ENCODE data around the gene PCSK9. TPM values are rescaled to one million over a fixed set of nuclear protein-coding genes. Genes with fewer than 3 reads are reported as not detected.

Gene PCSK9
- total and polyA plus RNA-seq, 2 of the 4 experiments (the other 2 are of a cell fraction), result under 0.01 to 0.17 TPM

DNA sequence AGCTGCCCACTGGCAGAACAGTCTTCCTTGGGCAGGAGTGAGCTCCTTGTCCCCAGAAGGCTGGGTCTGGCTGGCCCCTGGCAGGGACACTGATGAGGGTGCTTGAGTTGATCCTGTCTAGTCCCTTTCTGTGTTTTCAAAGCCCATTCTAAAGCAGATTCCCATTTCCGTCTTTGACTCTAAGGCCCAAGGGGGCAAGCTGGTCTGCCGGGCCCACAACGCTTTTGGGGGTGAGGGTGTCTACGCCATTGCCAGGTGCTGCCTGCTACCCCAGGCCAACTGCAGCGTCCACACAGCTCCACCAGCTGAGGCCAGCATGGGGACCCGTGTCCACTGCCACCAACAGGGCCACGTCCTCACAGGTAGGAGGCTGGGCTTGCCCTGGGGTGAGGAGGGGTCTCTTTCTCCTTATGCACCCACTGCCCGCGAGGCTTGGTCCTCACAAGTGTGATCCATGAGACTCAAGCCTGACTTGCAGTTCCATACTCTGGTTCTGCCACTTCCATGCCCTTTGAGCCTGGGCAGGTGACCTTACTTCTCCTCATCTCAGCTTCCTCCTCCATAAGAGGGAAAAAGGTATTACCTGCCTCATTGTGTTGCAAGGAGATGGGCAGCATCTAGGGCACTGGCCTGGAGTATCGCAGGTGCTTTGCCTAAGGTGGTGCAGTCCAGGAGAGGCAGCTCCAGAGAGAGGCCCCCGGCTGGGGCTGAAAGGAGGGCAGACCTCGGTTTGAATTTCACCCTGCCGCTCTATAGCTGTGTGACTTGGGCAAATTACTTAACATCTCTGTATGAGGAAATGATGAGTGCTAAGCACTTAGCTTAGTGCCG is 20.2 kb downstream of the PCSK9 start:
- no TSS peak for BruUV-seq (replicated peaks)
- Histone ChIP-seq H3K4me2 (ENCODE audit: low read depth, low read length) (no peak overlapping the region), H2BK20ac (ENCODE audit: low read depth, low read length) (no peak overlapping the region), H3K9ac (ENCODE audit: low read depth, low read length) (no peak overlapping the region), H3K14ac (replicated peaks; ENCODE audit: low read depth, low read length) (no peak overlapping the region), H4K5ac (ENCODE audit: low read depth, low read length) (no peak overlapping the region), H3K36me3 (ENCODE audit: control insufficient read depth, insufficient read depth, low read length) (no peaks in the 10 kb centered on the region), H3K23ac (ENCODE audit: low read depth, low read length) (no peak overlapping the region), H2BK120ac (ENCODE audit: low read depth, low read length) (no peak overlapping the region), H3K9me1 (ENCODE audit: insufficient read depth, low read length) (peaks cover 14% of the 10 kb centered on the region; the same call in 1 of the 2 replicates), H4K91ac (ENCODE audit: insufficient read depth, low read depth, low read length) (no peak overlapping the region), H4K20me1 (ENCODE audit: insufficient read depth, low read length) (peaks cover 6% of the 10 kb centered on the region), H3K56ac (ENCODE audit: extremely low read depth, insufficient read depth, low read length) (no peak overlapping the region), H3K9me3 (ENCODE audit: control insufficient read depth, insufficient read depth, low read length) (no peaks in the 10 kb centered on the region), H3K4me3 (ENCODE audit: insufficient read depth, low read depth, low read length) (no peak overlapping the region), H2AK5ac (ENCODE audit: low read depth, low read length) (no peak overlapping the region), H2BK5ac (ENCODE audit: low read depth, low read length, poor library complexity, severe bottlenecking) (no peak overlapping the region), H2BK15ac (ENCODE audit: low read depth, low read length) (no peak overlapping the region), H2AFZ (replicated peaks; ENCODE audit: low read length, poor library complexity) (no peak overlapping the region), H3K27ac (ENCODE audit: insufficient read depth, low read length) (no peak overlapping the region), H3K4me1 (ENCODE audit: control insufficient read depth, insufficient read depth, low read length) (peaks cover 4% of the 10 kb centered on the region; the same call in 1 of the 2 replicates), H4K8ac (ENCODE audit: low read depth in 2 of 2, low read length in 2 of 2) (no peak overlapping the region), H3K79me1 (ENCODE audit: low read depth in 1 of 2, low read length in 2 of 2) (no peaks in the 10 kb centered on the region), H3K18ac (ENCODE audit: low read depth, low read length) (no peak overlapping the region), H3K4ac (ENCODE audit: low read depth, low read length) (no peak overlapping the region), H2AK9ac (replicated peaks; ENCODE audit: low read depth, low read length, poor library complexity) (no peak overlapping the region), H3K27me3 (ENCODE audit: control insufficient read depth, insufficient read depth, low read length) (peaks cover 24% of the 10 kb centered on the region)
- in situ Hi-C loops (cut with MboI; ENCODE audit: low sequenced_read_pairs) (no loop called here), intact Hi-C loops (cut with micrococcal nuclease) (no loop called here), dilution Hi-C loops (cut with HindIII; ENCODE audit: low sequenced_read_pairs, unreplicated experiment) (no loop called here)
- TF ChIP-seq RAD21 (IDR thresholded peaks at IDR 0.05; ENCODE audit: low read length), result no peak
- no peak for TF ChIP-seq CEBPB (IDR thresholded peaks at IDR 0.05; ENCODE audit: low read depth, low read length)
- no peak for TF ChIP-seq POLR2A (IDR thresholded peaks at IDR 0.05; ENCODE audit: low read depth, low read length)
- no peak for TF ChIP-seq ELK1 (IDR thresholded peaks at IDR 0.05; ENCODE audit: borderline replicate concordance, low read depth, low read length)
- TF ChIP-seq MAFK (IDR thresholded peaks at IDR 0.05; ENCODE audit: low read depth, low read length), result no peak
- CTCF ChIA-PET, result no interaction called here
- DNase-seq (no peak), ATAC-seq (ENCODE audit: low read depth) (no peak)
- 93% methylated on average over 3 of the region's 14 CpGs; no CpG with 5 or more reads in 1 of the 2 experiments for WGBS, 2 experiments (ENCODE audit: extremely low coverage in 2 of 2, insufficient read length in 1 of 2)
- POLR2A ChIA-PET (ENCODE audit: unreplicated experiment), result no interaction called here

Data from IMR-90 (cell line).